Activated gamma-delta T cell (primary cell): ENCODE measurements around the gene PPP1R16B.

Experiments used
- DNase-seq: peaks from one replicate; lab custom pipeline; 2025; lab: John Stamatoyannopoulos, UW

The PPP1R16B gene

DNA sequence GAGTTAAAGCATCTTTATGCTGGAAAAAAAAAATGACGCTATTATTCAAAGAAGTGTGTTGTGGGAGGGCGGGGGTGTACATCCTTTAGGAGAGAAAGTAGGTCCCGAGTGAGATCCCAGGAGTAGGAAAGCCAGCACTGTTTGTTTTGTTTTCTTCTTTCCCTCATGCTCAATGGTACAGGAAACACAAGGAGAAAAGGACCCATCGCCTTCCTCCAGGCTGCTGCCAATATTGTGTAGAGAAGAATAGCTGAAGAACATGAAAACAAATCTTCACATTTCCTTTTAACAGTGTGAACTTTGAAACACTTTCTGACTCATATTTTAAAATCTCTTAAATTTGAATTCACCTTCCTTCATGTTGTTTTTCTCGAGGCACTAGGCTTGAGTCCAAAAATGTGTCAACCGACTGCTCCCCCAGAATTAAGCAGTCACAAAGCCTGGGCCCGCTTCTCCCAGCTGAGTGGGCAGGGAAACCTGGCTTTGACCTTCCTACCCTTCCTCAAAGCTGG, 22.3 kb downstream of the PPP1R16B start:
- no peak for DNase-seq

DNA sequence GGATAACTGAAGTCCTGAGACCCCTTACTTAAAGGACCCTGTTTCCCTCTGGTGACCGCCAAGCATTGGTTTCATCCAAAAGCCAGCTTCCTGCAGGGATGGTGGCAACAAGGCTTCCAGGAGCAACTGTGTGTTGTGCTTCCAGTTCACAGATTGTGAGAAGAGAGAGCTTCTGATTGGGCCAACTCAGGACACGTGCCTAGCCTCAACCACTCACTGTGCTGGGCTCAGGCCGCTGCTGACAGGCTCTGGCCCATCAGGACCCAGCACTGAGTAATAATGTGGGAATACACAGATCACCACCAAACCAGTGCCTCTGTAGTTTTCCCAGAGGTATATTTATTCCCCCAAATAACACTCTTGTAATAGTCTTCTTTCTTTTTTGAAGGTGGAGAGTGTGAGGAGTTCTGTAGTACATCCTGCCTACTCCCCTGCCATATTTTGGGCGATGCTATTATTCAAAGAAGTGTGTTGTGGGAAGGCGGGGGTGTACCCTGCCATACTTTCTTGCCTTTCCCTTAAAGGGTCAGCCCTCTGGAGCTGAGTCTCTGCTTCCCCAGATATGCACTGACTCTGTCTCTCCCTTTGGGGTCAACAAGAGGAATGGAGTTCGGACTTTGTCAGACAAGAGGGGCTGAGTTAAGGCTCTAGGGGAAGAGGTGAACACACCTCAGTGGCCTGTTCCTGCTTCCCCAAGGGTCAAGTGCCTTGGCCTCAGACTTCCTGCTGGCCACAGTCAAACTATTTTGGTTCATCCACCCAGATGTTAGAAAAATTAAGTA, 23.2 kb downstream of the PPP1R16B start:
- no peak for DNase-seq

DNA sequence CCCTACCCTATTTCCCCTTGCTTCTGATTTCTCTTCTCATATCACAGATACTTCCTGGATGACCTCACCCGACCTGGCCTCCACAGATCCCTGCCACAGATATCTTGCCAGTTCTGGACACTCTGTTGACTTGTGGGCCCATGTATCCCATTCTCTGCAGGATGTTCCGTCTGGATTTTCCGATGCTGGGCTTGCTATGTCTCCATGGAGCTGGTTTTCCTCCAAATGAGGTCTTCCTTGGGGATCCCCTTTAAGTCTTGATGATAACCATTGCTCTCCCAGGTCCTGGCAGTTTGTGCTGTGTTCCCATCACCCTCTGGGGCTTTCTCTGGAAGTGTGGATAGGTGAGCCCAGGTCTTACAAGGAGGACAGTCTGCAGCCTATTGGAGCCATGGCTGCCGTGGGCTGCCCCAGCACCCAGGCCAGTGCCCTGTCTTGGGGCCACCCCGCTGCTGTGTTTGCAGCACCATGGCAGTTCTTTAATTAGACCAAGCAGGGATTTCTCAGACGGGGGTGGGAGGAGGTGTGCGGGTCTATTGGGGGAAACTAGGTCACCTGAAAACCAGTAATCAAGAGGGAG, 23.9 kb downstream of the PPP1R16B start:
- no peak for DNase-seq

DNA sequence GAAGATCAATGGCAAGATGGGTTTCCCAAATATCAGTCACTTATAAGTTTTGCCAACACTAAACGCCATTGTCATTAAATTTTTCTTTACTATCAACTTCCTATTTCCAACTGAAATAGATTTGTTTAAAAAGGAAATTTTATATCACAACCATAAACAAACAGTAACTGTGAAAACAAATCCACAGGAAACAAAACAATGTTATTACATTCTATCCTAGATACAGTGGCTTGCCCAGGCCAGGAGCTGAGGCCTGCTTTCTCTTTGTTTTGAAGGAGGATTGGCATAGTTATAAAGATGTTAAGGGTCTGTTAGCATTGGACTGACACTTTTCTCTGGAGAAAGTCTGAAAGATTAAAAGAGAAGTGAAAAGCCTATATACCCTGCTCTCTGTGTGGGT, 24.9 kb downstream of the PPP1R16B start:
- DNase-seq: no peak

DNA sequence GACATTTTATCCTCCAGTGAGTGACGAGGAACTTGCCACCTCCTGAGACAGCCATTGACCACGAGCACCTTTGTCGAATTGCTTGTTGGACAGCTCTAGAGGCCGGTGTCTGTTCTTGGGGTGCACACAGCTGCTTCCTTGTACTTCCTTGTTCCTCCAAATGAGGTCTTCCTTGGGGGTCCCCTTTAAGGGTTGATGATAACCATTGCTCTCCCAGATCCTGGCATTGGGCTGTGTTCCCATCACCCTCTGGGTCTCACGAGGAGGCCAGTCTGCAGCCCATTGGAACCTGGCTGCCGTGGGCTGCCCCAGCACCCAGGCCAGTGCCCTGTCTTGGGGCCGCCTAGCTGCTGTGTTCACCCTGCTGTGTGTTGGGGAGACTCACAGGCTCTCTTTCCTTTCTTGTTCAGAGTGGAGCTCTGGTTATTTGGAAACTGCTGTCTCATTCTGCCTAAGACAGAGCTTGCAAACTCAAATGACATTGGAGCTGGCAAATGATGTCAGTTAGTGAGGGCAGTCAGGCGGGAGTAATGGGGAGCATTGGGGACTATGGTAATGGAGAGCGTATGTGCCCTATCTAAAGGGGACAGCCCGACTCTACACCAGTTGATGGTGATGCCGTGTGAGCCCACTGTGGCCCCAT, 25.7 kb downstream of the PPP1R16B start:
- no peak for DNase-seq

DNA sequence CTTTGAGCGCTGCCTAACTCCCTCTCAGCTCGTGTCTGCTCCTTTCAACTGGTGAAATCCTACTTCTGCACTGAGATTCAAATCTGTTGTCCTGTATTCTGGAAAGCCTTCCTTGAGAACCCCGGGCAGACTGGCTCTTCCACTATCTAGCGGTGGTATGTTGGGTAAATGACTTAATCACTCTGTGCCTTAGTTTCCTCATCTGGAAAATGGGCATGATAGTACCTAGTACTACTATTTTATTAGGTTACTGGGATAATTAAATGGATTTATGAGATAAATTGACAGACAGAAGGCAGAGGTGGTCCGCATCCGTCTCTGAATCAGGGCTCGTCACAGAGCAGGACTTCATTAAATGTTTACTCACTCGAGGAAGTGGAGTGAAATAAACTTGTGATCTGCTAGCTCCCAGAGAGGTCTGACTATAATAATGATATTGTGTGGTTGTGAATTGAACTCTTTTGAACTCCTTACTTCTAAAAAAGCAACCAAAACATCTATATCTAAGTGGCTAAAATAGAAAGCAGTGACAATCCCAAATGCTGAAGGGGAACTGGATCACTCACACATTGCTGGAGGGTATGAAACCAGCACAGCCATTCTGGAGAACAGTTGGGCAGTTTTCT, 26.6 kb downstream of the PPP1R16B start:
- DNase-seq: no peak

DNA sequence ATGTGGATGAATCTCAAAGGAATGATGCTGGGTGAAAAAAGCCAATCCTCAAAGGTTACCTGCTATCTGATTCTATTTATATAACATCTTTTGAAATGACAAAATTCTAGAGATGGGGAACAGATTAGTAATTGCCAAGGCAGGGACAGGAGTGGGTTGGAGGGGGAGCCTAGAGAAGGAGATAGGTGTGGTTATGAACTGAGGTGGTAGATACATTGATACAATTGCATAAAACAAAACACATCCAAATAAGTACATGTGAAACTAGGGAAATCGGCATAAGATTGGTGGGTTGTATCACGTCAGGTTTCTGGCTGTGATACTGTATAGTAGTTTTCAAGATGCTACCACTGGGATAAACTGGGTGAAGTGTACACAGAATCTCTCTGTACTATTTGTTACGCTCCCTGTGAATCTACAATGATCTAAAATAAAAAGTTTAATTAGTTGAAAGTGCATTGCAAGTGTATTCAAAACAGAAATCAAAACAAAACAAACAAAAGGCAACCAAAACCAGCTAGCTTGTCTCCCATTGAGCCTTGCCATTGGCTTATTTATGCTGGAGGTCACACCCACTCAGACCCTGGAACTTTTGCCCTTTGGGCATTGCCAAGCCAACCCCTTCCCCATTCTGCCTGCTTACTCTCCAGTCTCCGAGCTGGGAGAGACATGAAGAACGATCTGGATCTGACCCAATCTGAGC, 27.8 kb downstream of the PPP1R16B start:
- DNase-seq: no peak

DNA sequence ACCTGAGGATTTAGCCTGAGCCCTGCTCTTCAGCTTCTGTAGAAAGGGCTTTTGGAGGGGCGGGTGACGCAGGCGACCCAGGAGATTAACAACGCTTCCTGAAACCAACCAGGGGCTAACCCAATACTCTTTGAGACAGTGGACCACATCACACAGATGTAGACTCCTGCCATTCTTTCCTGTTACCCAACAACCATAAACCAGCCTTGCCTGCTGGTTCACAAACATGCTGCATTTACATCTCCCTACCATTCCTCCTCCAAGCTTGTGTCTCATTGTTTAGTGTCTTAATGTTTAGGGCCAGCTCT, 28.3 kb downstream of the PPP1R16B start:
- no peak for DNase-seq

DNA sequence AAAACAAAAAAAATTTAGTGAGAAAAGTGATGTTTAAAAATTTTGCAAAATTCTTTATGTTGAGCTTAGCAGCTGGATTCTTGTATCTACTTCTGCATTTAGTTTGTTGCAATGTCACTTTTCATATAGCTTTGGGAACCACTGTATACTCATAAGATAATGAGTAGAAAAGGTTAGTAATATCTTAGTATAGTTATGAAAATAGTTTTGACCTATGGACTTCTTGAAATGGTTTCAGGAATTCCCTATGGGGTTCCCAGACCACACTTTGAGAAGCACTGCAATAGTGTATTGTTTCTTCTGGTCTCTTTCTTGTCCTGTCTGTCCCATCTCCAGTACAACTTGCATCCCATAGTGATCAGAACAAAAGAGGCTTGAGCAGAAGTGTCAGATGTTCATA, 29.4 kb downstream of the PPP1R16B start:
- DNase-seq: no peak

DNA sequence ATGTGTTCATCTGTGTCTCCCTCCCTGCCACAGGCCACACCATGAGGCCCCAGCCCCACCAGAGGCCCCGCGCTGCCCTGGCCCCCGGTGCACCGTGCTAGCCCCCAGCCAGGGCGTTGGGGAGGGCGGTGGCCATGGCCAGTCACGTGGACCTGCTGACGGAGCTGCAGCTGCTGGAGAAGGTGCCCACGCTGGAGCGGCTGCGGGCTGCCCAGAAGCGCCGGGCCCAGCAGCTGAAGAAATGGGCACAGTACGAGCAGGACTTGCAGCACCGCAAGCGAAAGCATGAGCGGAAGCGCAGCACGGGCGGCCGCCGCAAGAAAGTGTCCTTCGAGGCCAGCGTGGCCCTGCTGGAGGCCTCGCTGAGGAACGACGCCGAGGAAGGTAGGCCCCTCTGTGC, 30.3 kb downstream of the PPP1R16B start:
- DNase-seq: no peak

DNA sequence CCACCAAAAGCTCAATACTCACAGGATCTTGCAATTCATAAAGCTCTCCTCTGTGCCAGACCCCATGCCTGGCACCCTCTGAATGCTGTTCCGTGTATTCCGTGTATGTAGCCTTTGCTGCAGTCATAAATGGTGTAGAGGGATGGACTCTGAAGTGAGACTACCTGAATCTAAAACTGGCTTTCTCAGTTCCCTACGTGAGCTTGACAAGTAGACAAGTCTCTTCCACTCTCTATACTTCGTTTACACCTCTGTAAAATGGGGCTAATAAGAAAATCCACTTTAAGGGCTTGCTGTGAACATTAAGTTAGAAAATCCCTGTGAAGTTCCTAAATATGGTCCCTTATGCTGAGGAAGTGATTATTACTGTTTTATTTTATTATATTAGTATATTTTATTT, 31.5 kb downstream of the PPP1R16B start:
- no peak for DNase-seq

DNA sequence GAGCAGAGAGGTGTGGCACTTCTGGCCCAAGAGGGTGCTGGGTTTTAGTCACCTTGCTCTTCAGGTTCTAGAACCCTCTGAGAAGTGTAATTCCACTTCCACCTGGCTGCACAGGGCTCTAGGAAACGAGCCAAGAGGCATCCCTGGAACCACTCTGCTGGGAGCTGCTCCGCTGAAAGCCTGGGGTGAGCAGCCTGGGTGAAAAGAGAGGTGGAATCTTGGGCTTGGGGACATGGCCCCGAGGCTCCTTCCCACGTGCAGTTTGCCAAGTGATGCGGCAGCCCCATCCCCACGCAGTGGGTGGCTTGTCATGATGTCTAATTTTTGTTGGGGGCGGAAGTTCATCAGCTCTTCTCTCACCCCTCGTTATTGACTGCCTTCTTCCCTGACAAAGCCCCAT, 32.8 kb downstream of the PPP1R16B start:
- no peak for DNase-seq

DNA sequence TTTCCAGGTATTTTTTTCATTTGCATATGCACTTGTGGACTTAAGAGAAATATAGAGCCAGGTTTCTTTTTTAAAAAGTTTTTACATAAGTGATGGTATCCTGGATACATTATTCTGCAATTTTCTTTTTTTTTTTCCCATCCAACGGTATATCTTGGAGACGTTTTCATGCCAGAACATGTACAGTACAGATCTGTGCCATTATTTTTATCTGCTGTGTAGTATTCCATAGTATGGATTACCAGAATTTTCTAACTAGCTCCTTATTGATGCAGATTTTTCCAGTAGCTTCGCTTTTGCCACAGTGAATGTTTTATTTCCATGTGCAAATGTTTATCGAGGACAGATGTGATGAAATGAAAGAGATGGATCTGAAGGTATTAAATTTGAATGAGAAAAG, 34.1 kb downstream of the PPP1R16B start:
- DNase-seq: no peak

DNA sequence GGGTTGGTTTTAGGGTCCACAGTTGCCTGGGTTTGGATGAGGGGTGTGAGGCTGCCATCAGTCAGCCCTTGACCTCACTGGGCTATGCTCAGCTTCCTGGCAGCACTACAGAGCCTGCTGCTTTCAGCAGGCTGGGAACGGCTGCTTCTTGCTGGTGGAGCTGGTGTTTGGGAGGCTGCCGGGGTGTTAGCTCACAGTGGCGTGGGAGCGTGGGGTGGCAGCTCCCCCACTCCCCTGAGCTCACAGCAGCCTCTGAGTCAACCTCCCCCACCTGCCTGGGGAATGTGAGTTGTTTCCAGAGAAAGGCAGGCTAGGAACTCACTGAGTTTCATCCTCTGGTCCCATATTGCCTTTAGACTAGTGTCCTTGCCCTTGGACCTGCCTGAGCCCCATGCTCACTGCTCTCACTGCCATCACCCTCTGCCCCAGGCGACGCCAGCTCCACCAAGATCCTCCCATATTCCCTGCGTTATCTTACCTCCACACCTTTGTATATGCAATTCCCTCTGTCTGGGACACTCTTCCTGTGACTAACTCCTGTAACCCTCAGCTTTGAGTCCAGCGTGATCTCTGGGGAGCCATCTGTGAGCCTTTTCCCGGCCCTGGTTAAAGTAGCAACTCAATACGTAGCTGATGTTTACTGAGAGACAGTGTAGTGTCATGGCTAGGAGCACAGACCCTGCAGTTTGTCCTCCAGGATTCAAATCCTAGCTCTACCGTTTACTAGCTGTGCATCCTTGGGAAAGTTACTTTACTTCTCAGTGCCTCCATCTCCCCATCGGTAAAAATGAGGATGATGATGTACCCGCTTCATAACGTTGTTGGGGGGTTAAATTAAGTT, 34.8 kb downstream of the PPP1R16B start:
- peak; percentile 27 for DNase-seq

DNA sequence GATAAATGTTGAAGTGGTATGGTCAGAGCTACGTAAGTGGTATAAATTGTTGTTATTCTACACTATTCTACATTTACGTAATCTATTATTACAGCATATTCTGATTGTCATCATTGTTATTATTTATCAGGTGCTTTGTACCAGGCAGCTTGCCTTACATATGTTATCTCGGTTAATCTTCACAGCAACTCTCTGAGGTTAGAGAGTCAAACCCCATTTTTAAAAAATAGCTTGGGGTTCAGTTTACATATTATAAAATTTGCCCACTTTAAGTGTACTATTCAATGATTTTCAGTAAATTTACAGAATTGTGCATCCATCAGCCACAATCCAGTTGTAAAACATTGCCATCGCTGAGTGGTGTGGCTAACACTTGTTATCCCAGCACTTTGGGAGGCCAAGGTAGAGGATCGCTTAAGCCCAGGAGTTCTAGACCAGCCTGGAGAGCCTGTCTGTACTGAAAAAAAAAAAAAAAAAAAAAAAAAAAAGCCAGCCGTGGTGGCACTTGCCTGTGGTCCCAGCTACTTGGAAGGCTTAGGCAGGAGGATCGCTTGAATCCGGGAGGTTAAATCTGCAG, 35.5 kb downstream of the PPP1R16B start:
- DNase-seq: no peak

DNA sequence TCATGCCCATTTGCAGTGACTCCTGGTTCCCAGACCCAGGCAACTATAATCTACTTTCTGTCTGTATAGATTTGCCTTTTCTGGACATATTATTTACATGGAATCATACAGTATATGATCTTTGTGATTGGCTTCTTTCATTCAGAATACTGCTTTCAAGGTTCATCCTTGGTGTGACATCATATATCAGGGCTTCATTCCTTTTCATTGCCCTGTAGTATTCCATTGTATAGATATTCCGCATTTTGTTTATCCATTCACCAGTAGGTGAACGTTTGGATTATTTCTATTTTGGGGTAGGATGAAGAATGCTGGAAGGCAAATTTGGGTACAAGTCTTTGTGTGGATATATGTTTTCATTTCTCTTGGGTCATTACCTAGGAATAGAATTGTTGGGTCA, 36.1 kb downstream of the PPP1R16B start:
- DNase-seq: no peak

DNA sequence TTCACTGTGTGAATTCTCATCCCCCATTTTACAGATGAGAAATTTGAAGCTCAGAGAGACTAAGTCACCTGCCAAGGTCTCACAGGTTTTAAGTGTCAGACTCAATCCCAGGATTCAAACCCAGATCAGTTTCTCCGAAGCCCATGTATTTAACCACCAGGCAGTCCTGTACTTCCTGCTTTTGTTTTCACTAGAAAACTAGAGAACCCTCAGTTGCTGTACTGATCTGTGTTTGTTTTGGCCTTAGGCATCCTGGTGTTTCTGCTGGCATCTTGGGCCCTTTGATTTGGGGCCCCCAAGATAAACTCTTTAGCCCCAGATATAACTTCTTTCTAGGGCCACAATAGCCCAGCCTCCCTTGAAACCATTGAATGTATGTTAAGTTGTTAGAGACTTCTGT, 36.5 kb downstream of the PPP1R16B start:
- no peak for DNase-seq

DNA sequence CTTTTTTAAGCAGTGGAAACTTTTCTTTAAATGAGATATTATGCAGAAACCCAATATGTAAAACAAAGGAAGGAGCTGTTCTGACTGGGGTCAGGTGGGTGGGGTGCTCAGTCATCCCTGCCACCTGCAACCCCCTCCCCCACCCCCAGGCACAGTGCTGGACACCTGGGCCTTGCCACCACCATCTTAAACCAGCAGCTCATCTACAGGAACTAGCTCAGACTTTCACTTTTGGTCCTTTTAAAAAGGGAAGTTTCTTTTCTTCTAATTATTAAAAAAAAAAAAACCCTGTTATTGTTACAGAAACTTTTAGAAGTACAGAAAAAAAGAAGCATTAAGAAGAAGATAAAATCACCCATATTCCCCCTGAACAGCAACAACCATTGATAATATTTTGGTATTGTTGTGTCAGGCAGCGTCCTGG, 37.1 kb downstream of the PPP1R16B start:
- DNase-seq: no peak

DNA sequence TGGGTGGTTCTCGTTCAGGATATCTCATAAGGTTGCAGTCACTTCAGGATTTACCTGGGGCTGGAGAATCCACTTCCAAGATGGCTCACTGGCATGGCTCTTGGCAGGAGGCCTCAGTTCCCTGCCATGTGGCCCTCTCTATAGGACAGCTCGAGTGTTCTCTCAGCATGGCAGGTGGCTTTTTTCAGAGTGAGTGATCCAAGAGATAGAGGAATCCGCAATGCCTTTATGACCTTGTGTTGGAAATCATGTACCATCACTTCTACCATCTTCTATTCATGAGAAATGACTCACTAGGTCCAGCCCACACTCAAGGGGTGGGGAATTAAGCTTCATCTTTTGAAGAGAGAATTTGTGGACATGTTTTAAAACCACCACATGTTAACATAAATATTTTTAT, 37.8 kb downstream of the PPP1R16B start:
- DNase-seq: no peak

DNA sequence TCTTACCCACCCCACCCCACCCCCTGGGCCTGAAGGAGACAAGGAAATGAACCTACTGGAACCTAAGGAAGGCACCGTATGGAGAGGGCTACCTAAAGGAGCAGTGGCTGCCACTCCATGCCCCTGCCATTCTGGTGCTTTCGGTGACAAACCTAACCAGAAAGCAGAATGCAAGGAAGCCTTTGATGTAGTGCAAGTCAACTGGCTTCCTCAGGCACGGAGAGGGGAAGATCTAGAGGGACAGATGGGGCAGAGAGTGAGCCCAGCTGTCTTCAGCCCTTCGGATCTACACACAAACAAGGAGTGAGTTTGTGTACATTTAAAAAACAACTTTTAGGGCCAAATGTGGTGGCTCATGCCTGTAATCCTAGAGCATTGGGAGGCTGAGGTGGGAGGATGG, 39.5 kb downstream of the PPP1R16B start:
- no peak for DNase-seq

DNA sequence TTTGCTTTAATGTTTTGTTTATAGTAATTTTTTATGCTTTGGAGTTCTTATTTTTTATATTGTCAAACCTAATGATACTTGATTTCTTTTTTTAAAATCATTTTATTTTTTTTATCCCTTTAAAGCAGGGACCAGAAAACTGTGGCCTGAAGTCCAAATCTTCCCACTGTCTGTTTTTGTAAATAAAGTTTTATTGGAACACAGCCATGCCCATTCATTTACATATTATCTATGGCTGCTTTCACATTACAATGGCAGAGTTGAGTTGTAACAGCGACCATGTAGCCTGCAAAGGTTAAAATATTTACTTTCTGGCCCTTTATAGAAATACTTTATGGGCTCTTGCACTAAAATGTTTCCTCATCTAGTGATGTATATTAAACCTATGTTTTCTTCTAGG, 42.3 kb downstream of the PPP1R16B start:
- DNase-seq: no peak
